ENCODE results near the gene SYK.
"Not testable (repeated sequence)": the region's sequence is repeated elsewhere in the genome, so short reads cannot be mapped to it uniquely, and the experiment has no call there.

SYK gene

GRCh38 chr9:90882991-90883600, 81.5 kb downstream of the SYK start:
- TF ChIP-seq CTCF (IDR thresholded peaks at IDR 0.05; ENCODE audit: control insufficient read depth, extremely low read depth, insufficient read depth) = no peak

GRCh38 chr9:90883661-90884060, 82.0 kb downstream of the SYK start:
- H3K4me3 ChIP-seq (ENCODE audit: low read depth, low read length) = no peak overlapping the region
- no peak for DNase-seq (ENCODE audit: low read depth)
- no peak for TF ChIP-seq CTCF (IDR thresholded peaks at IDR 0.05; ENCODE audit: control insufficient read depth, extremely low read depth, insufficient read depth)

More at GRCh38 chr9:90882991-90883600, 81.5 kb downstream of the SYK start:
- no peak for DNase-seq (ENCODE audit: low read depth)
- no peak overlapping the region for H3K4me3 ChIP-seq (ENCODE audit: low read depth, low read length)

GRCh38 chr9:90884178-90884577, 82.6 kb downstream of the SYK start:
- DNase-seq (ENCODE audit: low read depth) = no peak
- no peak for TF ChIP-seq CTCF (IDR thresholded peaks at IDR 0.05; ENCODE audit: control insufficient read depth, extremely low read depth, insufficient read depth)
- no peak overlapping the region for H3K4me3 ChIP-seq (ENCODE audit: low read depth, low read length)

- H3K4me3 ChIP-seq (ENCODE audit: low read depth, low read length); DNase-seq (ENCODE audit: low read depth): not testable (repeated sequence)
Observed at GRCh38 chr9:90886868-90887267, 85.2 kb downstream of the SYK start.

- DNase-seq (ENCODE audit: low read depth) = no peak
- H3K4me3 ChIP-seq (ENCODE audit: low read depth, low read length) = no peak overlapping the region
- no peak for TF ChIP-seq CTCF (IDR thresholded peaks at IDR 0.05; ENCODE audit: control insufficient read depth, extremely low read depth, insufficient read depth)
Observed at GRCh38 chr9:90888941-90889340, 87.3 kb downstream of the SYK start.

- H3K4me3 ChIP-seq (ENCODE audit: low read depth, low read length) = no peak overlapping the region
- no peak for TF ChIP-seq CTCF (IDR thresholded peaks at IDR 0.05; ENCODE audit: control insufficient read depth, extremely low read depth, insufficient read depth)
Observed at GRCh38 chr9:90890146-90890810, 88.7 kb downstream of the SYK start.

GRCh38 chr9:90891308-90892040, 89.9 kb downstream of the SYK start:
- DNase-seq (ENCODE audit: low read depth) = no peak
- no peak overlapping the region for H3K4me3 ChIP-seq (ENCODE audit: low read depth, low read length)
- TF ChIP-seq CTCF (IDR thresholded peaks at IDR 0.05; ENCODE audit: control insufficient read depth, extremely low read depth, insufficient read depth) = no peak

More at GRCh38 chr9:90890146-90890810, 88.7 kb downstream of the SYK start:
- no peak for DNase-seq (ENCODE audit: low read depth)
